DMS114 treated with DMSO at 0.1 percent for 48 hours (cell line): Measurements from ENCODE around the gene CDKL1.

Source experiments
- DNase-seq: peaks from one replicate; lab custom pipeline; 2025; ENCODE audit not compliant: unreplicated experiment; lab: John Stamatoyannopoulos, UW

The CDKL1 gene

DNA sequence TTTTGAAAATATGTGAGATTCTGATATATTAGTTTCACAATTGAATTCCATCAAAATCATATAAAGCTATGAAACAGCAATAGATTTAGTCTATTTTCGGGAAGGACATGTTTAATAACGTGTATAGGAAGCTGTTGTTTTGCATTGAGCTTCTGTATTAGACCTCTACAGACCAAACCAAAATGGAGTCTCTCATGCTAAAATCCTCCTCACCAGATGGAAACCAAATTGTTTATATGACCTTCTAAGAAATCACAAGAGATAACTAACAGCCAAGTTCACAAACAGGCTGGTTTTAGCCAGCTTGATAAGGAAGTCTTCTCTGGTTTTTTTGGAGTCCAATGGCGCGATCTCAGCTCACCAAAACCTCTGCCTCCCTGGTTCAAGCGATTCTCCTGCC, 108.5 kb downstream of the CDKL1 start:
- DNase-seq: no peak

DNA sequence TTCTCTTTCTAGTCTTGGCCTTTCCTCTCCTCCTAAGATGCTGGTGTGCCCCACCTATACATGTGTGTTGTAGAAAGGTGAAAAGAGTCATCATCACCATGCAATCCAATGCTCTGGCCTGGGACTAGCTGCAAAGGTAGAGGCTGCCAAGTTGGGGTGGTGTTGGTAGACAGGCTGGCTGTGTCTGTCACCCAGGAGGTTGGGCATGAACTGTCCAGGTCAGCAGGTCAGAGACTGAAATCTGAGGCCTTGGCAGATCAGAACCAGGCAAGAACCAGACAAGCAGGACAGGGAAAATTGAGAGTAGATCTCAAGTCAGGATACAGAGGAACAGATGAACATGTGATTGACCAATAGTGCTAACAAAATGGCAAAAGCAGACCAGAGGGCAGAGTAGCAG, 110.8 kb downstream of the CDKL1 start:
- DNase-seq: no peak
